Astrocyte of the spinal cord (primary cell): ENCODE results near the gene MC4R.
A peak's percentile ranks its signal among the peaks of the same experiment; 100 is the strongest.

ENCODE experiments used
- DNase-seq: peaks from one replicate; pipeline ENCODE4 v3.0.0; 2011; ENCODE audit warnings: low read depth, low spot score
- H3K4me3 ChIP-seq: 2 replicates; pipeline ENCODE4 v1.5.1; 2011; ENCODE audit warnings: low read depth, mild to moderate bottlenecking, low read length, moderate library complexity
- in situ Hi-C: cut with HindIII; loops from 2 replicates; pipeline ENCODE4 v1.10.0; 2017; ENCODE audit warnings: low sequenced_read_pairs
- TF ChIP-seq, protein P1 (sequence below): IDR thresholded peaks from 2 replicates; pipeline ENCODE4 v1.5.1; 2012; ENCODE audit warnings: low read depth, mild to moderate bottlenecking, low read length, inconsistent platforms

Gene MC4R

DNA sequence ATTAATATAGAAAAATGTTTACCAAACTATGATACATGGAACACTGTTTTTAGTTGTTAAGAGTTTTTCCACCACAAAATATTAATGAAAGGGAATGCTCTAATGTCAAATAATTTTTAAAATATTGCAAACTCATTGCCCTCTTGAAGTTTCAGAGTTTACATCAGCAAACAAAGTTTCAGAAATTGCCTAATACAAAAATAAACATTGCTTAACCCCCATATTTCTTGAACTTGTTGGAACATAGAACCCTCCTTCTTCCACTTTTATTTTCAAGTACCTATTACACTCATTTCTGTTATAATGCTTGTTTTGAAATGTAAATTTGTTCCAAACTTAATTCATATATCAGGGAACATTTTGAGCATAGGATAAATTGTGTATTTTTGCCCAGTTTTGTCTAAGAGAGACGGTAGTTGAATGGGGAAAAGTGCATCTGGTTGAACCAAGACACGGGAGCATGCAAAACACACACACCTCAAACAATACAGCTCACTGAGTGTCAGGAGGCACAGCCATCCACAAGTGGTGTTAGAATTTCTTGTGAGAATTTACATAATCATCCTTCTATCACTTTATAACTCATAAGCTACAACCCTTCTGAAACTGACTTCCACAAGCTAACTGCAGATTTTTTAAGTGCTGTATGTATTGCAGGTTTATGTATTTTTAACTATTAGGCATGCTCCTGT lies 5.3 kb upstream of the MC4R start:
- TF ChIP-seq, protein P1, sequence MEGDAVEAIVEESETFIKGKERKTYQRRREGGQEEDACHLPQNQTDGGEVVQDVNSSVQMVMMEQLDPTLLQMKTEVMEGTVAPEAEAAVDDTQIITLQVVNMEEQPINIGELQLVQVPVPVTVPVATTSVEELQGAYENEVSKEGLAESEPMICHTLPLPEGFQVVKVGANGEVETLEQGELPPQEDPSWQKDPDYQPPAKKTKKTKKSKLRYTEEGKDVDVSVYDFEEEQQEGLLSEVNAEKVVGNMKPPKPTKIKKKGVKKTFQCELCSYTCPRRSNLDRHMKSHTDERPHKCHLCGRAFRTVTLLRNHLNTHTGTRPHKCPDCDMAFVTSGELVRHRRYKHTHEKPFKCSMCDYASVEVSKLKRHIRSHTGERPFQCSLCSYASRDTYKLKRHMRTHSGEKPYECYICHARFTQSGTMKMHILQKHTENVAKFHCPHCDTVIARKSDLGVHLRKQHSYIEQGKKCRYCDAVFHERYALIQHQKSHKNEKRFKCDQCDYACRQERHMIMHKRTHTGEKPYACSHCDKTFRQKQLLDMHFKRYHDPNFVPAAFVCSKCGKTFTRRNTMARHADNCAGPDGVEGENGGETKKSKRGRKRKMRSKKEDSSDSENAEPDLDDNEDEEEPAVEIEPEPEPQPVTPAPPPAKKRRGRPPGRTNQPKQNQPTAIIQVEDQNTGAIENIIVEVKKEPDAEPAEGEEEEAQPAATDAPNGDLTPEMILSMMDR, result no peak
- in situ Hi-C loops, result no loop called here
- no peak for DNase-seq
- H3K4me3 ChIP-seq, result no peak overlapping the region

DNA sequence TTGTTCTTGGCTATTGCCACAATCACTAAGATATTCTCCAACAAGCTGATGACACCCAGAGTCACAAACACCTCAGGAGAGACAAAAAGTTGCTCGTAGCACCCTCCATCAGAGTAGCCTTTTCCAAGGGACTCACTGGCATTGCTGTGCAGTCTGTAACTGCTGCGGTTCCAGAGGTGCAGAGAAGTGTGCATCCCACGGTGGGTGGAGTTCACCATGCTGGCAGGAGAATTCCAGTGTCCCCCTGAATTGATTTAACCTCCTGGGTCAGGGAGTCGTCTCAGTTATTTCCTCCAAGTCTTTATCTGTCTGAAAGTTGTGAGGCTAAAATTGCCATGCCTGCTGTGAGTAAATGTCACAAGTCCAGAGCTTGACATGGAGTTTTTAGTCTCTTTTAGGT lies 443 bp downstream of the MC4R start:
- TF ChIP-seq, protein P1, result no peak
- no peak for DNase-seq
- H3K4me3 ChIP-seq, result no peak overlapping the region
- in situ Hi-C loops, result no loop called here

DNA sequence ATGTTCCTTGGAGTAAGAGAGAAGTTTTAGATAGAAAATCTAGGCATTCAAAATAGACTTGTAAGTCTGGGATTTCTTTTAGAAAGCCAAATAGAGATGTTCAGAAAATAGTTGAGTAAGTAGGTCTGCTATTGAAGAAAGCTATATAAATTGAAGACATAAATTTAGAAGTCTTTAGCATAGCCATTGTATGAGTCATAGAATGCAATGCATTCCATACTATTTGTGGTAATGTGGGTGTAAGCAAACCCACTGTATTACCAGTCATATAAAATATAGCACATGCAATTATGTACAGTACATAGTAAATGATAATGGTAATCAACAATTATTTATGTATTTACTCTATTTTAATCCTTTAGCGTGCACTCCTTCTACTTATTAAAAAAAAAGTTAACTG lies 14.1 kb downstream of the MC4R start:
- DNase-seq, result peak; percentile 49
- TF ChIP-seq, protein P1, result no peak
- no peak overlapping the region for H3K4me3 ChIP-seq
- in situ Hi-C loops, result no loop called here

DNA sequence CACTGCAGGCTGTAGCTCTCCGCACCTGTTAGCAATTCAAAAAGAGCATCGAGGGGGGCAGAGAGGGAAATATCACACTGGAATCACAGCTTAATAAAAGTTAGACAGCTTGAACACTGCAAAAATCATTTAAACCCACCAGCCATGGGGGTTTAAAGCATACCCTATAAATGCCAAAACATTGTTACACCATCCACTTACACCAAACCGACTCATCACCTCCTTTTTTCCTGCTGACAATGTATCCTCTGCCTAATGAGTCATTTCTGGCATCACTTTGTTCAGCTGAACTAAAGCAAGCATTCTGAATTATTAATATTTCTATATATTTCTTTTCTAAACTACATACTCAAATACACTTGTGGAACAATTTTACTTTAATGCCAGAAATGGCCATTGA lies 21.6 kb downstream of the MC4R start:
- TF ChIP-seq, protein P1, result no peak
- no peak overlapping the region for H3K4me3 ChIP-seq
- DNase-seq, result no peak
- in situ Hi-C loops, result no loop called here

DNA sequence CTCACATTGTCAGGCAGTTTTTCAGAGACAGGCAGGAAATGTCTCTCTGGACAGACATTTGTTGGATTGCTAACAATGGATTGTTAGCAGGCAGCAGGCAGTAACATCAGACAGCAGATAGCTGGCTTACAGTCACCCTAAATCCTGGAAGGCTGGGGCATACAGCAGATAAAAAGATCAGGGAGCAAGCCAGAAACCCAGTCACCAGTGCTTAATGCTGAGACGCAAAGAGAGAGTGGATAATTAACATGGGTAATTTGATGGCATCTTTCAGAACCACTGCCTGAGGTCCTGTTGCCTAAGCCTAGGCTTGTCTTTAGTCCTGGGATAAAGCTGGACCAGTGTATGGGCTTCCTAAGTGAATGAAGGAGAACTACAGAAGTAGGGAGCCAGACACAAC lies 22.4 kb downstream of the MC4R start:
- no peak overlapping the region for H3K4me3 ChIP-seq
- TF ChIP-seq, protein P1, result no peak
- in situ Hi-C loops, result no loop called here
- DNase-seq, result no peak

DNA sequence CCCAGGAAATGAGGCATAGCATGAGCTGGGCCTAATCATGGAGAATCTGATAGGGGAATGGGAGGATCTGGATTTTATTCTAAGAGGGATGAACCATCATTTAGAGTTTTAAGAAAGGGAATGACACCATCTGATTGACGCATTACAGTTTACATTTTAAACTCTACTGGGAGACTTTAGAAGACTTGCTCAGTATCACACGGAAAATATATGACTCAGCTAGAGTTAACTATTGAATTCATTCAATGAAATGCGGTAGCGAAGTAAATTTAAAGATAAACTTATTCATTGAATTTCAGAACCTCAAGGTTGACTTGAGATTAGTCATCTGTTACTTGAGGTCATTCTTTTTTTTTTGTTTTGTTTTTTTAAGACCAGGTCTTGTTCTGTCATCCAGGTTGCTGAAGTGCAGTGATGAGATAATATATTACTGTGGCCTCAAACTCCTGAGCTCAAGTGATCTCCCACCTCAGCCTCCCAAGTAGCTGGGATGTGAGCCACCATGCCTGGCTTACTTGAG lies 25.0 kb downstream of the MC4R start:
- TF ChIP-seq, protein P1, result no peak
- H3K4me3 ChIP-seq, result no peak overlapping the region
- in situ Hi-C loops, result no loop called here
- DNase-seq, result peak; percentile 14

DNA sequence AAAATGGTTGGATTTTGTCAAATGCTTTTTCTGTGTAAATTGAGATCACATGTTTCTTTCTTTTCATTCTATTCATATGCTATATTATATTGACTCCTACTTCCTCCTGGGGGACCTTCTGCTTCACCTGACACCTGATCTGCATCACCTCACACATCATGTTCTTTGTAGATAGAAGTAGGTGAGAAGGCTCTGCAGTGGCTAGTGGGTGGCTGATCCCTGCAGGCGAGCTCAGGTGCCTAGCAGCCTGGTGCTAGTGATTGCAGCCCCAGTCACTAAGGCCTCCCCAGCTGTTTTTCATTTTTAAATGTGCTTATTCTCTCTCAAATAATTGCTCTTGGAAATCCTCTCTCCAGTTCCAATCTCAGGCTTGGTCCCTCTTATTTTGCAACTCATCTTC lies 33.6 kb downstream of the MC4R start:
- TF ChIP-seq, protein P1, result no peak
- H3K4me3 ChIP-seq, result no peak overlapping the region
- DNase-seq, result no peak
- in situ Hi-C loops, result no loop called here
